Right atrium auricular region (tissue), 2 donors: Measurements from ENCODE around the gene TCL1A. TPM values are rescaled to one million over a fixed set of nuclear protein-coding genes. Genes with fewer than 3 reads are reported as not detected.

Experiments used
- DNase-seq: peaks from one replicate; pipeline ENCODE4 v3.0.0-alpha.2; 2019; ENCODE audit warnings: low spot score
- H3K27ac ChIP-seq, 2 donors: fragments of 200-600 bp; sonication (generic); 1 replicate in 1 of 2; 2 replicates in 1 of 2; pipeline ENCODE4 v1.5.1; 2016 to 2019
- H3K27me3 ChIP-seq, 2 donors: fragments of 200-600 bp; sonication (generic); one replicate each; pipeline versions ENCODE4 v1.5.1 to v1.6.0; 2017 to 2019
- H3K36me3 ChIP-seq: fragments of 200-600 bp; sonication (generic); one replicate; pipeline ENCODE4 v1.5.1; 2016
- H3K4me1 ChIP-seq, 2 donors: fragments of 200-600 bp; sonication (generic); one replicate each; pipeline versions ENCODE4 v1.5.1 to v1.6.0; 2017 to 2019
- H3K4me3 ChIP-seq, 2 donors: fragments of 200-600 bp; sonication (generic); 1 replicate in 1 of 2; 2 replicates in 1 of 2; pipeline ENCODE4 v1.5.1; 2017 to 2019; ENCODE audit warnings: mild to moderate bottlenecking in 1 of 2, moderate library complexity in 1 of 2
- H3K9me3 ChIP-seq, 2 donors: fragments of 200-600 bp; sonication (generic); one replicate each; pipeline ENCODE4 v1.5.1; 2019
- total RNA-seq, 2 donors: library from RNA; depleted of rRNA; stranded (reverse); fragments of >200 nt; gene quantifications; one replicate each; pipeline ENCODE4 v1.1.0, GENCODE V29; 2016
- TF ChIP-seq, protein P1 (sequence below), 2 donors: fragments of 200-600 bp; sonication (generic); IDR thresholded peaks; one replicate each; pipeline ENCODE4 v1.5.1; 2019; ENCODE audit warnings: antibody characterized with exemption in 2 of 2

Gene TCL1A
- total RNA-seq, 2 donors from 2014 or later: 0.71 TPM; not detected in 1

- DNase-seq: no peak
- Histone ChIP-seq H3K27me3 (no peaks in the 10 kb centered on the region), H3K36me3 (no peaks in the 10 kb centered on the region)
Observed at GRCh38 chr14:95696741-95697140, 17.2 kb downstream of the TCL1A start.

GRCh38 chr14:95695913-95696312 is 18.0 kb downstream of the TCL1A start:
- no peaks in the 10 kb centered on the region for H3K36me3 ChIP-seq
- no peak for DNase-seq
- H3K27me3 ChIP-seq: no peaks in the 10 kb centered on the region
- H3K4me3 ChIP-seq: no peak overlapping the region
- no peaks in the 10 kb centered on the region for H3K4me1 ChIP-seq
- H3K27ac ChIP-seq: no peak overlapping the region
- H3K9me3 ChIP-seq: no peaks in the 10 kb centered on the region
- TF ChIP-seq, protein P1, sequence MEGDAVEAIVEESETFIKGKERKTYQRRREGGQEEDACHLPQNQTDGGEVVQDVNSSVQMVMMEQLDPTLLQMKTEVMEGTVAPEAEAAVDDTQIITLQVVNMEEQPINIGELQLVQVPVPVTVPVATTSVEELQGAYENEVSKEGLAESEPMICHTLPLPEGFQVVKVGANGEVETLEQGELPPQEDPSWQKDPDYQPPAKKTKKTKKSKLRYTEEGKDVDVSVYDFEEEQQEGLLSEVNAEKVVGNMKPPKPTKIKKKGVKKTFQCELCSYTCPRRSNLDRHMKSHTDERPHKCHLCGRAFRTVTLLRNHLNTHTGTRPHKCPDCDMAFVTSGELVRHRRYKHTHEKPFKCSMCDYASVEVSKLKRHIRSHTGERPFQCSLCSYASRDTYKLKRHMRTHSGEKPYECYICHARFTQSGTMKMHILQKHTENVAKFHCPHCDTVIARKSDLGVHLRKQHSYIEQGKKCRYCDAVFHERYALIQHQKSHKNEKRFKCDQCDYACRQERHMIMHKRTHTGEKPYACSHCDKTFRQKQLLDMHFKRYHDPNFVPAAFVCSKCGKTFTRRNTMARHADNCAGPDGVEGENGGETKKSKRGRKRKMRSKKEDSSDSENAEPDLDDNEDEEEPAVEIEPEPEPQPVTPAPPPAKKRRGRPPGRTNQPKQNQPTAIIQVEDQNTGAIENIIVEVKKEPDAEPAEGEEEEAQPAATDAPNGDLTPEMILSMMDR (IDR thresholded peaks at IDR 0.05): no peak

More at GRCh38 chr14:95696741-95697140, 17.2 kb downstream of the TCL1A start:
- H3K4me1 ChIP-seq: no peaks in the 10 kb centered on the region
- no peak overlapping the region for H3K27ac ChIP-seq
- H3K9me3 ChIP-seq: no peaks in the 10 kb centered on the region
- TF ChIP-seq, protein P1 (IDR thresholded peaks at IDR 0.05): no peak
- H3K4me3 ChIP-seq: no peak overlapping the region

- no peaks in the 10 kb centered on the region for H3K4me1 ChIP-seq
- no peak overlapping the region for H3K4me3 ChIP-seq
- DNase-seq: no peak
- no peak overlapping the region for H3K27ac ChIP-seq
- H3K27me3 ChIP-seq: no peaks in the 10 kb centered on the region
- no peaks in the 10 kb centered on the region for H3K36me3 ChIP-seq
- TF ChIP-seq, protein P1 (IDR thresholded peaks at IDR 0.05): no peak
- no peaks in the 10 kb centered on the region for H3K9me3 ChIP-seq
Observed at GRCh38 chr14:95695051-95695450, 18.9 kb downstream of the TCL1A start.

GRCh38 chr14:95692109-95692508 is 21.8 kb downstream of the TCL1A start:
- Histone ChIP-seq H3K27me3 (no peaks in the 10 kb centered on the region), H3K27ac (no peak overlapping the region), H3K4me3 (no peak overlapping the region), H3K36me3 (no peaks in the 10 kb centered on the region), H3K4me1 (no peaks in the 10 kb centered on the region), H3K9me3 (no peaks in the 10 kb centered on the region)
- TF ChIP-seq, protein P1 (IDR thresholded peaks at IDR 0.05): no peak
- DNase-seq: no peak

GRCh38 chr14:95691591-95691990 is 22.3 kb downstream of the TCL1A start:
- Histone ChIP-seq H3K27me3 (no peaks in the 10 kb centered on the region), H3K4me1 (no peaks in the 10 kb centered on the region), H3K36me3 (no peaks in the 10 kb centered on the region), H3K27ac (no peak overlapping the region), H3K4me3 (no peak overlapping the region), H3K9me3 (no peaks in the 10 kb centered on the region)
- DNase-seq: no peak
- TF ChIP-seq, protein P1 (IDR thresholded peaks at IDR 0.05): no peak

GRCh38 chr14:95690815-95691214 is 23.1 kb downstream of the TCL1A start:
- H3K4me1 ChIP-seq: no peaks in the 10 kb centered on the region
- H3K27me3 ChIP-seq: no peaks in the 10 kb centered on the region
- no peak overlapping the region for H3K27ac ChIP-seq
- no peak overlapping the region for H3K4me3 ChIP-seq
- H3K9me3 ChIP-seq: no peaks in the 10 kb centered on the region
- TF ChIP-seq, protein P1 (IDR thresholded peaks at IDR 0.05): no peak
- H3K36me3 ChIP-seq: no peaks in the 10 kb centered on the region
- DNase-seq: no peak
